HepG2 (cell line): ENCODE measurements around the gene GRK6. TPM values are rescaled to one million over a fixed set of nuclear protein-coding genes. Genes with fewer than 3 reads are reported as not detected.
A peak's percentile ranks its signal among the peaks of the same experiment; 100 is the strongest.

Experiments used
- BCLAF1 ChIP-seq: fragments of 450-650 bp; IDR thresholded peaks from 2 replicates; pipeline ENCODE4 v1.6.1; 2017; ENCODE audit warnings: mild to moderate bottlenecking
- CC2D1A ChIP-seq: sonication (generic); formaldehyde crosslinking; IDR thresholded peaks from 2 replicates; pipeline ENCODE4 v1.8.1; 2023; ENCODE audit warnings: mild to moderate bottlenecking, missing genetic modification reagents
- GATAD2A ChIP-seq: IDR thresholded peaks from 2 replicates; pipeline ENCODE4 v1.6.1; 2016
- GPN1 ChIP-seq: sonication (generic); formaldehyde crosslinking; IDR thresholded peaks from 2 replicates; pipeline ENCODE4 v1.5.1; 2020; ENCODE audit warnings: missing genetic modification reagents, borderline replicate concordance
- HMGXB4 ChIP-seq, 2 experiments: sonication (generic) in 1 of 2; formaldehyde crosslinking in 1 of 2; IDR thresholded peaks; 2 replicates each; pipeline versions ENCODE4 v1.4.0 to v1.6.1; 2018 to 2020; ENCODE audit warnings: missing genetic modification reagents in 2 of 2, borderline replicate concordance in 1 of 2, low read depth in 1 of 2, mild to moderate bottlenecking in 1 of 2, missing biosample characterization in 1 of 2
- HNRNPK ChIP-seq: fragments of 200-400 bp; formaldehyde crosslinking; IDR thresholded peaks from 2 replicates; pipeline ENCODE4 v1.6.1; 2018; ENCODE audit warnings: low read length, low read depth, moderate library complexity, mild to moderate bottlenecking; ENCODE audit not compliant: poor library complexity, severe bottlenecking
- KAT8 ChIP-seq: IDR thresholded peaks from 2 replicates; pipeline ENCODE4 v1.6.1; 2016; ENCODE audit warnings: missing genetic modification reagents, missing compliant biosample characterization
- NCOA2 ChIP-seq: sonication (generic); formaldehyde crosslinking; IDR thresholded peaks from 2 replicates; pipeline ENCODE4 v1.8.0; 2022; ENCODE audit warnings: inconsistent platforms
- ONECUT2 ChIP-seq: sonication (generic); formaldehyde crosslinking; IDR thresholded peaks from 2 replicates; pipeline ENCODE4 v1.4.0; 2020; ENCODE audit warnings: missing genetic modification reagents
- PITX1 ChIP-seq: sonication (generic); formaldehyde crosslinking; IDR thresholded peaks from 2 replicates; pipeline ENCODE4 v1.5.1; 2020; ENCODE audit warnings: mild to moderate bottlenecking, missing genetic modification reagents
- RBM39 ChIP-seq: fragments of 200-400 bp; formaldehyde crosslinking; IDR thresholded peaks from one replicate; pipeline ENCODE4 v1.6.1; 2018; ENCODE audit warnings: antibody characterized with exemption, mild to moderate bottlenecking, low read depth, low read length; ENCODE audit not compliant: poor library complexity, severe bottlenecking
- SAFB2 ChIP-seq: sonication (generic); formaldehyde crosslinking; IDR thresholded peaks from 2 replicates; pipeline ENCODE4 v1.5.1; 2020; ENCODE audit warnings: missing genetic modification reagents, low read depth, mild to moderate bottlenecking, borderline replicate concordance
- SNAPC2 ChIP-seq: sonication (generic); formaldehyde crosslinking; IDR thresholded peaks from 2 replicates; pipeline ENCODE4 v1.8.1; 2022; ENCODE audit warnings: mild to moderate bottlenecking, missing genetic modification reagents
- TBX2 ChIP-seq: sonication (generic); formaldehyde crosslinking; IDR thresholded peaks from 2 replicates; pipeline ENCODE4 v1.5.0; 2020; ENCODE audit warnings: missing genetic modification reagents, mild to moderate bottlenecking, borderline replicate concordance
- ZC3H4 ChIP-seq: sonication (generic); formaldehyde crosslinking; IDR thresholded peaks from 2 replicates; pipeline ENCODE4 v1.4.0; 2020; ENCODE audit warnings: missing genetic modification reagents, borderline replicate concordance
- ZFP90 ChIP-seq: sonication (generic); formaldehyde crosslinking; IDR thresholded peaks from 2 replicates; pipeline ENCODE4 v1.8.0; 2022; ENCODE audit warnings: missing genetic modification reagents, mild to moderate bottlenecking, inconsistent platforms, borderline replicate concordance
- ZNF331 ChIP-seq: sonication (generic); formaldehyde crosslinking; IDR thresholded peaks from 2 replicates; pipeline ENCODE4 v1.4.0; 2020; ENCODE audit warnings: missing genetic modification reagents
- ZNF513 ChIP-seq: sonication (generic); formaldehyde crosslinking; conservative IDR thresholded peaks from 2 replicates; pipeline ENCODE4 v1.5.0; 2020; ENCODE audit warnings: missing genetic modification reagents
- ZNF558 ChIP-seq: sonication (generic); formaldehyde crosslinking; IDR thresholded peaks from 2 replicates; pipeline ENCODE4 v1.9.0; 2022; ENCODE audit warnings: mild to moderate bottlenecking, missing genetic modification reagents, borderline replicate concordance
- ZNF691 ChIP-seq: sonication (generic); formaldehyde crosslinking; IDR thresholded peaks from 2 replicates; pipeline ENCODE4 v1.4.0; 2020; ENCODE audit warnings: missing genetic modification reagents, low read depth, mild to moderate bottlenecking, borderline replicate concordance
- ZNF709 ChIP-seq: sonication (generic); formaldehyde crosslinking; IDR thresholded peaks from 2 replicates; pipeline ENCODE4 v1.5.0; 2020; ENCODE audit warnings: mild to moderate bottlenecking, missing genetic modification reagents
- ZNF839 ChIP-seq: sonication (generic); formaldehyde crosslinking; IDR thresholded peaks from 2 replicates; pipeline ENCODE4 v1.4.0; 2020; ENCODE audit warnings: missing genetic modification reagents, mild to moderate bottlenecking, borderline replicate concordance
- polyA plus RNA-seq, 8 experiments: library from polyadenylated mRNA; depleted of rRNA in 3 of 8; stranded (reverse) in 7 of 8; unstranded in 1 of 8; fragments of >200 nt; fragmentation: Illumina TruSeq in 4 of 8; extraction: Trizol in 4 of 8; gene quantifications; 2 replicates each; pipeline versions ENCODE4 v1.2.1 to v1.2.3, GENCODE V29; 2011 to 2016; ENCODE audit warnings: low read depth in 4 of 8, missing spikeins in 1 of 8, mixed read lengths in 1 of 8; ENCODE audit not compliant: insufficient read depth in 1 of 8
- total RNA-seq, 5 experiments: library from RNA; depleted of rRNA; stranded (reverse); fragments of >200 nt; fragmentation: Illumina TruSeq; extraction: Trizol; gene quantifications; 2 replicates each; pipeline ENCODE4 v1.2.3, GENCODE V29; 2016; ENCODE audit warnings: low read depth in 1 of 5

GRK6 gene
- total and polyA plus RNA-seq, 2 of the 13 experiments (the other 11 are each of a cell fraction or from before 2014, with no cell fraction given) = 13.2 to 19.9 TPM

GRCh38 chr5:177377851-177378776 lies 48.4 kb upstream of the GRK6 start (continued):
- TF ChIP-seq TBX2 (CRISPR knock-in tag) = 0 out of 2 replicates have a peak, but pooled peaks have one; percentile 35
- TF ChIP-seq NCOA2 (CRISPR knock-in tag) = no peak
- TF ChIP-seq HNRNPK = no peak
- no peak for TF ChIP-seq RBM39
- no peak for TF ChIP-seq GATAD2A
- no peak for TF ChIP-seq GPN1 (CRISPR knock-in tag)
- no peak for TF ChIP-seq ZNF513
- TF ChIP-seq KAT8 (CRISPR knock-in tag) = no peak
- no peak for TF ChIP-seq ZNF331 (CRISPR knock-in tag)
- no peak for TF ChIP-seq ZNF558
- TF ChIP-seq SAFB2 (CRISPR knock-in tag) = 0 out of 2 replicates have a peak, but pooled peaks have one; percentile 9
- TF ChIP-seq ZNF691 = peak; percentile 66; the same call in 1 of the 2 replicates
- no peak for TF ChIP-seq ONECUT2 (CRISPR knock-in tag)
- no peak for TF ChIP-seq SNAPC2
- peak in 1 of 2 experiments; percentile 35; a peak in 1 of 4 replicates for TF ChIP-seq HMGXB4 (CRISPR knock-in tag; IDR thresholded peaks at IDR 0.05; ENCODE audit: borderline replicate concordance in 1 of 2, low read depth in 1 of 2)
- TF ChIP-seq ZC3H4 = peak; percentile 94
- no peak for TF ChIP-seq ZFP90 (CRISPR knock-in tag)
- no peak for TF ChIP-seq BCLAF1
- TF ChIP-seq ZNF709 (CRISPR knock-in tag) = no peak
- TF ChIP-seq ZNF839 (CRISPR knock-in tag) = no peak
- TF ChIP-seq PITX1 (CRISPR knock-in tag) = no peak
- no peak for TF ChIP-seq CC2D1A (CRISPR knock-in tag)
